ENCODE results near the gene PRND. TPM values are rescaled to one million over a fixed set of nuclear protein-coding genes. Genes with fewer than 3 reads are reported as not detected.

PRND gene
- total and polyA plus RNA-seq, 8 donors = 15.4 to 25.7 (median 19.5) TPM; not detected in 2

DNA sequence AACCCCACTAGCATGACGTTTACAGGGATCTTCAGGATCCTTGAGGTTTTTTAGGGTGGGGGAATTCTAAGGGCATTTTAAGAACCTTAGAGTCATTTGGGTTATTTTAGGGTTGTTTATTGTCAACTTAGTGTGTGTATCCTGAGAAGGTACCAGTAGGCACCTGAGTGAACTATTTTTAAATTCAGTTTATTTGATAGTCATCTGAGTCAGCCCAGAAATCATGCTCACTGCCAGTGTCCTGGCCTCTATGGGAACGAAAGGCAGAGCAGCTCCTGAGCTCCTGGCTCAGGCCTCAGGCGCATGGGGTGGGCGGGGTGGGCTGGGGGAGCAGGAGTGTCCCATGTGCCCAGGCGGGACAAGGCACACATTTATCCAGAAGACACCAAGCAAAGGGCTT lies 52.0 kb downstream of the PRND start:
- Histone ChIP-seq H3K9me3 (peaks cover 0 to 21% of the 10 kb centered on the region in 2 donors), H3K27ac (no peak overlapping the region), H3K4me3 (no peak overlapping the region), H3K4me1 (peaks cover 0 to 16% of the 10 kb centered on the region in 2 donors), H3K27me3 (no peaks in the 10 kb centered on the region), H3K36me3 (no peaks in the 10 kb centered on the region)
- TF ChIP-seq, protein P1, sequence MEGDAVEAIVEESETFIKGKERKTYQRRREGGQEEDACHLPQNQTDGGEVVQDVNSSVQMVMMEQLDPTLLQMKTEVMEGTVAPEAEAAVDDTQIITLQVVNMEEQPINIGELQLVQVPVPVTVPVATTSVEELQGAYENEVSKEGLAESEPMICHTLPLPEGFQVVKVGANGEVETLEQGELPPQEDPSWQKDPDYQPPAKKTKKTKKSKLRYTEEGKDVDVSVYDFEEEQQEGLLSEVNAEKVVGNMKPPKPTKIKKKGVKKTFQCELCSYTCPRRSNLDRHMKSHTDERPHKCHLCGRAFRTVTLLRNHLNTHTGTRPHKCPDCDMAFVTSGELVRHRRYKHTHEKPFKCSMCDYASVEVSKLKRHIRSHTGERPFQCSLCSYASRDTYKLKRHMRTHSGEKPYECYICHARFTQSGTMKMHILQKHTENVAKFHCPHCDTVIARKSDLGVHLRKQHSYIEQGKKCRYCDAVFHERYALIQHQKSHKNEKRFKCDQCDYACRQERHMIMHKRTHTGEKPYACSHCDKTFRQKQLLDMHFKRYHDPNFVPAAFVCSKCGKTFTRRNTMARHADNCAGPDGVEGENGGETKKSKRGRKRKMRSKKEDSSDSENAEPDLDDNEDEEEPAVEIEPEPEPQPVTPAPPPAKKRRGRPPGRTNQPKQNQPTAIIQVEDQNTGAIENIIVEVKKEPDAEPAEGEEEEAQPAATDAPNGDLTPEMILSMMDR (IDR thresholded peaks at IDR 0.05) = no peak
- no peak for DNase-seq
- intact Hi-C loops (cut with DNase I) = no loop called here
- no peak for ATAC-seq

DNA sequence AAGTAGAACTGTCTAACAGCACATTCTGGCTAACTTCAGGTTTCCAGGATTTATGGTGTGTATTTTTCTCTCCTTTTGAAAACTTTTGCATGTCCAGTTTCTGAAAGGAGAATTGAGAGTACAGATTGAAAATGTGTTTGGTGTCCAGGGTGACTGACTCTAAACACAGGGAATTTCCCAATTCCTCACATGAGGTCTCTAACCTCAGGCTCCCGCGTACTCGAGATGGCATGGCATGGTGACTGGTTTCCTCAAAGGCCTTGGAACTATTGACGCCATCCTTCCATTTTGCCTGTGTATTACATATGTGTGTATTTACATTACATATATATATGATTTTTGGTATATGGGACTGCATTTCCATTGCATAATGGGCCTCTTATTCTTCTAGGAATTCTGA lies 52.5 kb downstream of the PRND start:
- ATAC-seq = peak; percentile 57
- intact Hi-C loops (cut with DNase I) = no loop called here

DNA sequence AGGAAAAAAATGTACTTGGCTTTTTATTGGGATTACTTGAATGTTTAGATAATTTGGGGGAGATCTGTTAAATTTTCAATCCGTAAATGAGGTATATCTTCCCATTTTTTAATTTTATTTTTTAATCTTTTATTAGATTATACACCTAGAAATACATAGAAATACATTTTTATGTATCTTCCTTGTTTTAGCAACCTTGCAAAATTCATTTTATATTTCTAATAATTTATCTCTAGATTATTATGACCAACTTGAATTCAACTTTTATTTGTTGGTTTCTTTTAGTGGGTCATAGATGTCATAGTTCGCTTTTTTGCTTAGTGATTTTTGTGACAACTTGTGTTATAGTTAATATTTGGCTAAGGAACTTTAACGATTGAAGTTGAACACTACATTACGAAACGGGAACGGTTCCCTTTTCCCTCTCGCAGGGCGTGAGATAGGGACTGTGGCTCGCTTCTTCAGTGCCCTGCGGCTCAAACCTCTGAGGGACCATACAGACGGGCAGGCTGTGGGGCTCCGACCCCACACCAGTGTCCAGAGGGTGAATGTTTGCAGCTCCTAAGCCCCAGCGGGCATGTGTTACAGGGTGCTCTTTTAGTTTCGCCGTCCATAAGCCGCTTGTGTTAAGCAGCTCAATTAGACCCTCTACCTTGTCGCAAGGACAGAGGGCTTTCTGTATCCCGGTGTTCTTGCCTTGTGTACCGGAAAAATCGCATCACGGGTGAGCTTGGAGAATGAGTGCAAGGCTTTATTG lies 53.8 kb downstream of the PRND start:
- peak; percentile 31 for ATAC-seq
- intact Hi-C loops (cut with DNase I) = no loop called here
- TF ChIP-seq, protein P1 (IDR thresholded peaks at IDR 0.05) = no peak

More for the DNA sequence above, 52.5 kb downstream of the PRND start:
- no peak for DNase-seq
- TF ChIP-seq, protein P1 (IDR thresholded peaks at IDR 0.05) = no peak
- Histone ChIP-seq H3K4me3 (no peak overlapping the region), H3K4me1 (peaks cover 0 to 16% of the 10 kb centered on the region in 2 donors), H3K27me3 (no peaks in the 10 kb centered on the region), H3K27ac (no peak overlapping the region), H3K36me3 (no peaks in the 10 kb centered on the region), H3K9me3 (peaks cover 0 to 21% of the 10 kb centered on the region in 2 donors)

GRCh38 chr20:4776079-4776630 lies 54.4 kb downstream of the PRND start:
- intact Hi-C loops (cut with DNase I) = no loop called here
- TF ChIP-seq, protein P1 (IDR thresholded peaks at IDR 0.05) = no peak
- H3K4me1 ChIP-seq = peaks cover 0 to 16% of the 10 kb centered on the region in 2 donors
- H3K27ac ChIP-seq = no peak overlapping the region
- ATAC-seq = no peak
- DNase-seq = no peak
- no peaks in the 10 kb centered on the region for H3K27me3 ChIP-seq
- H3K4me3 ChIP-seq = no peak overlapping the region
- peaks cover 0 to 11% of the 10 kb centered on the region in 2 donors for H3K36me3 ChIP-seq
- H3K9me3 ChIP-seq = peaks cover 0 to 19% of the 10 kb centered on the region in 2 donors

More for the DNA sequence above, 53.8 kb downstream of the PRND start:
- no peak for DNase-seq
- Histone ChIP-seq H3K4me3 (no peak overlapping the region), H3K4me1 (peaks cover 0 to 16% of the 10 kb centered on the region in 2 donors), H3K27ac (no peak overlapping the region), H3K36me3 (peaks cover 0 to 4% of the 10 kb centered on the region in 2 donors), H3K27me3 (no peaks in the 10 kb centered on the region), H3K9me3 (peaks cover 0 to 21% of the 10 kb centered on the region in 2 donors)

Other genes starting within 250 kb of the PRND start
- gene PRNP, start 35.5 kb upstream of the PRND start, total RNA-seq = 10 to 100 TPM; 69.8 to 91.8 TPM
- gene PRNP, start 35.5 kb upstream of the PRND start, polyA plus RNA-seq (ENCODE audit: insufficient read length in 6 of 6) = 10 to 100 TPM; 55.6 to 71.6 (median 59.8) TPM
- gene RASSF2, start 101.7 kb downstream of the PRND start, total RNA-seq = 10 to 100 TPM; 38.7 to 71.5 TPM
- 10 to 100 TPM; 22.0 to 45.4 (median 36.1) TPM for gene RASSF2, start 101.7 kb downstream of the PRND start, polyA plus RNA-seq (ENCODE audit: insufficient read length in 6 of 6)